Colonic mucosa (tissue), 4 donors: ENCODE measurements around the gene CHRNE. TPM values are rescaled to one million over a fixed set of nuclear protein-coding genes. Genes with fewer than 3 reads are reported as not detected.
A peak's percentile ranks its signal among the peaks of the same experiment; 100 is the strongest.

Source experiments
- DNase-seq: peaks from one replicate; pipeline ENCODE4 v3.0.0-alpha.2; 2020
- H3K27ac ChIP-seq: fragments of 200-600 bp; one replicate; pipeline ENCODE4 v1.8.0; 2021
- H3K27me3 ChIP-seq: fragments of 200-600 bp; one replicate; pipeline ENCODE4 v1.8.0; 2021
- H3K36me3 ChIP-seq: fragments of 200-600 bp; one replicate; pipeline ENCODE4 v1.8.0; 2021
- H3K4me1 ChIP-seq: fragments of 200-600 bp; one replicate; pipeline ENCODE4 v1.8.0; 2021; ENCODE audit warnings: mild to moderate bottlenecking
- H3K4me3 ChIP-seq: fragments of 200-600 bp; one replicate; pipeline ENCODE4 v1.8.0; 2021
- H3K9ac ChIP-seq, 2 donors: one replicate each; pipeline ENCODE4 v1.7.0; 2013; ENCODE audit warnings: control low read depth in 2 of 2, low read depth in 2 of 2, low read length in 2 of 2
- H3K9me3 ChIP-seq: fragments of 200-600 bp; one replicate; pipeline ENCODE4 v1.8.0; 2021
- intact Hi-C: fragments of 100-400 bp; cut with DNase I; formaldehyde crosslinking; loops from one replicate; pipeline ENCODE4 v1.14.1; 2022
- total RNA-seq, 2 donors: library from RNA; stranded (reverse); fragmentation: NEBNext Ultra II Directional in 1 of 2; extraction: Animal tissue kit (Norgen Biotek cat#: 25700) in 1 of 2; gene quantifications; one replicate each; pipeline ENCODE4 v1.2.1, GENCODE V29; 2021
- TF ChIP-seq, protein P1 (sequence below): fragments of 200-600 bp; IDR thresholded peaks from one replicate; pipeline ENCODE4 v1.8.0; 2022; ENCODE audit warnings: antibody characterized with exemption, mild to moderate bottlenecking
- donor health status: healthy.
- donor health status: DM: no; HTN: no; CAD: no.
- donor health status: DM: no; HTN: no; CAD: no.

Gene CHRNE
- total RNA-seq, 2 donors from 2014 or later, result 1.1 TPM; not detected in 1

DNA sequence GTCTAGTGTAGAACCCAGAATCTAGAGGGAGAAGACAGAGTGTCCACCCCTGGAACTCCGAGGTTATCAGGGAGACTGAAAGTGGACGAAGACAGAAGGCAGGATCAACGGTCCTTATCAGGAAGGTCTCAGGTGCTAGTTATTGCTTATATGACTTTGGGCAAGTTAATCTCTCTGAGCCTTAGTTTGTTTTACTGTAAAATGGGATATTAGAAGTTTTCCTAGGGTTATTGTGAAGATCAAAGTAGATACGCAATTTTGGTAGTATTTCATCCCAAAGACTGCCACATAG, 38.4 kb upstream of the CHRNE start:
- intact Hi-C loops, result no loop called here
- H3K27ac ChIP-seq, result peak overlapping the region; percentile 98

DNA sequence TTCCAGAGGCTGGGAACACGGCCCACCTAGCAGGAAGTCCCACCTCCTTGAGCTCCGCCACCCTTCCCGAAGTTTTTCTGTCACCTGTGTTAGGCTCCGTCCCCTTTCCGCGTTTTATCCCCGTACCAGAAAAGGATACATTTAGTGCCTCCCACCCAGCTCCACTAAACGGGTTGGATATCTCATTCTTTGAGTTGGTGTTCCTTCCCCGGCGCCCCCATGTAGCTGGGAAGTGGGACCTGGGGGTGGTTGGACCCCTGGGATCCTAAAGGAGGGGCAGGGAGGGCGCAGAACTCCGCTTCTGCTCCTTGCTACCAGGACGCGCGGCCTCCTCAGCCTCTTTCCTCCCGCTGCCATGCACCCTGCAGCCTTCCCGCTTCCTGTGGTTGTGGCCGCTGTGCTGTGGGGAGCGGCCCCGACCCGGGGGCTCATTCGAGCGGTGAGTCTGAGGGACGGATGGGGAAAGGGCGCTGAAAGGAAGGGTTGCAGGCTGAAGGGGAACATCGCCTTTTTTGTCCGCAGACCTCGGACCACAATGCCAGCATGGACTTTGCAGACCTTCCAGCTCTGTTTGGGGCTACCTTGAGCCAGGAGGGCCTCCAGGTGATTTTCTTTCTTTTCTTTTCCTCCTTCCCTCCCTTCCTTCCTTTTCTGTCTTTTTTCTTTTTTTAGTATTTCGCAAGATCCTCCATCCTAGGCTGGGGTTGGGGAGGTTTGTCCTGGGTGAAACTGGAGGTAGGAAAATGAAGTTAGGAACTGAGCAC, 37.8 kb upstream of the CHRNE start:
- Histone ChIP-seq H3K27ac (peak overlapping the region; percentile 98), H3K9me3 (no peaks in the 10 kb centered on the region), H3K4me3 (peak overlapping the region; percentile 70), H3K36me3 (peaks cover 17% of the 10 kb centered on the region), H3K4me1 (peaks cover 16% of the 10 kb centered on the region), H3K9ac (peak overlapping the region; percentile 96 to 99), H3K27me3 (no peaks in the 10 kb centered on the region)
- intact Hi-C loops, result no loop called here
- DNase-seq, result peak; percentile 42
- TF ChIP-seq, protein P1, sequence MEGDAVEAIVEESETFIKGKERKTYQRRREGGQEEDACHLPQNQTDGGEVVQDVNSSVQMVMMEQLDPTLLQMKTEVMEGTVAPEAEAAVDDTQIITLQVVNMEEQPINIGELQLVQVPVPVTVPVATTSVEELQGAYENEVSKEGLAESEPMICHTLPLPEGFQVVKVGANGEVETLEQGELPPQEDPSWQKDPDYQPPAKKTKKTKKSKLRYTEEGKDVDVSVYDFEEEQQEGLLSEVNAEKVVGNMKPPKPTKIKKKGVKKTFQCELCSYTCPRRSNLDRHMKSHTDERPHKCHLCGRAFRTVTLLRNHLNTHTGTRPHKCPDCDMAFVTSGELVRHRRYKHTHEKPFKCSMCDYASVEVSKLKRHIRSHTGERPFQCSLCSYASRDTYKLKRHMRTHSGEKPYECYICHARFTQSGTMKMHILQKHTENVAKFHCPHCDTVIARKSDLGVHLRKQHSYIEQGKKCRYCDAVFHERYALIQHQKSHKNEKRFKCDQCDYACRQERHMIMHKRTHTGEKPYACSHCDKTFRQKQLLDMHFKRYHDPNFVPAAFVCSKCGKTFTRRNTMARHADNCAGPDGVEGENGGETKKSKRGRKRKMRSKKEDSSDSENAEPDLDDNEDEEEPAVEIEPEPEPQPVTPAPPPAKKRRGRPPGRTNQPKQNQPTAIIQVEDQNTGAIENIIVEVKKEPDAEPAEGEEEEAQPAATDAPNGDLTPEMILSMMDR, result no peak

More for the DNA sequence above, 38.4 kb upstream of the CHRNE start:
- TF ChIP-seq, protein P1, result no peak
- Histone ChIP-seq H3K36me3 (peaks cover 19% of the 10 kb centered on the region), H3K4me1 (peaks cover 21% of the 10 kb centered on the region), H3K27me3 (no peaks in the 10 kb centered on the region), H3K9me3 (no peaks in the 10 kb centered on the region), H3K4me3 (peak overlapping the region; percentile 70), H3K9ac (peak overlapping the region; percentile 96 to 99)
- no peak for DNase-seq

DNA sequence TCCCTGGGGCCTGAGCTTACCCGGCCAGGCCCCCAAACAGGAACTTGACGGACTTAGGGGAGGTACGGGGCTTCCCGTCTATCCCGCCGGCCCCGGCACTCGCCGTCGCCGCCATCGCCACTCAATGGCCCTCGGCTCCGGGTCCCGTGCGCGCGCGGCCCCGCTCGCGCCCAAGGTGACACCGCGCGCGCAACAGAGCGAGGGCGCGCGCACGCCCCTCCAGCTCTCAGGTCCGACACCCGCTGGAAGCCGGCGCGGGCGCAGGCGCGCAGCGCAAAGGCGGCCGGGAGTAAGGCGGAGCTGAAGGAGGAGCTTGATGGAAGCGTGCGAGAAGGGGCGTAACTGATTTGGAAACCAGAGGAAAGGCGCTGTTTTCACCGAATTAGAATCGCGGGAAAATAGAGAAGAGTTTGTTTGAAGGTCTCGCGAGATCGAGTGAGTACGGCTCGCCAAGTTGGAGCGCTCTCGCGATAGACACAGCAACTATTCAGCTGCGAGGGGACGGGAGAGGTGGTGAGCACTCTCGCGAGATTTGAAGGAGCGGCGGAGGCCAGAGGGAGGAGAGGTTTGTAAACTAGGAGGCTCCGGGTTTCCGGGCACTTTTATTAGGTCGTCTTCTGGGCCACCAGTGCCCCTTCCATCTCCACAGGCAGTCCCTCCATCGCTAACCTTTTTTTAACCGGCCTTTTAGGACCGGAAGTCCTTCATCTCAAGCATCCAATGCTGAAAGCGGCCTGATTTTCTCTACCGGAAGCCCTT, 37.1 kb upstream of the CHRNE start, which contains the start of the genes RNF167 and SLC25A11:
Gene RNF167 (plus strand): TSS at position 473 of the 759 bp plus-strand sequence. CDS start 642 bp downstream, outside the sequence.
Gene SLC25A11 (minus strand): TSS at position 251 of the 759 bp plus-strand sequence. CDS start 136 bp downstream, at position 115.
- peaks cover 11% of the 10 kb centered on the region for H3K4me1 ChIP-seq
- peak within 1 kb of the TSS; percentile 98 for H3K27ac ChIP-seq
- no peaks in the 10 kb centered on the region for H3K27me3 ChIP-seq
- intact Hi-C loops, result loop anchor here (5.0 kb wide), 1 partner anchor 57 kb away; the partner anchor contains the start of genes INCA1 and KIF1C
- peak within 1 kb of the TSS; percentile 70 for H3K4me3 ChIP-seq
- DNase-seq, result peak; percentile 96
- no peaks in the 10 kb centered on the region for H3K9me3 ChIP-seq
- TF ChIP-seq, protein P1, result no peak
- peaks cover 17% of the 10 kb centered on the region for H3K36me3 ChIP-seq
- H3K9ac ChIP-seq, result peak within 1 kb of the TSS; percentile 96 to 99

DNA sequence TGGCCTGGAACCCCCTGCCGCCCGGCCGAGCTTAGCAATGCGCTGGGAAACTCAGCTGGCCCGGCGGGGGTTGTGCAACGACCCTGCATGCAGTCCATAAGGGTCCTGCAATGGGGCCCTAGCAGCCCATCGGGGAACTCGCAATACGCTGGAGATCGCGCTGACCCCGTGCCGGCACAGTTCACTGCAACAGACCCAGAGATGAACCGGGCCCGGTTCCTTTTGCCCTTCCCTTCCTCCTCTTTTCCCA, 36.6 kb upstream of the CHRNE start:
- Histone ChIP-seq H3K27ac (peak overlapping the region; percentile 98), H3K9me3 (no peaks in the 10 kb centered on the region), H3K4me3 (peak overlapping the region; percentile 70), H3K27me3 (no peaks in the 10 kb centered on the region), H3K36me3 (peaks cover 17% of the 10 kb centered on the region), H3K9ac (peak overlapping the region; percentile 96 to 99), H3K4me1 (peaks cover 11% of the 10 kb centered on the region)
- DNase-seq, result no peak
- intact Hi-C loops, result loop anchor here (5.0 kb wide), 1 partner anchor 58 kb away; the partner anchor contains the start of genes INCA1 and KIF1C
- TF ChIP-seq, protein P1, result no peak

DNA sequence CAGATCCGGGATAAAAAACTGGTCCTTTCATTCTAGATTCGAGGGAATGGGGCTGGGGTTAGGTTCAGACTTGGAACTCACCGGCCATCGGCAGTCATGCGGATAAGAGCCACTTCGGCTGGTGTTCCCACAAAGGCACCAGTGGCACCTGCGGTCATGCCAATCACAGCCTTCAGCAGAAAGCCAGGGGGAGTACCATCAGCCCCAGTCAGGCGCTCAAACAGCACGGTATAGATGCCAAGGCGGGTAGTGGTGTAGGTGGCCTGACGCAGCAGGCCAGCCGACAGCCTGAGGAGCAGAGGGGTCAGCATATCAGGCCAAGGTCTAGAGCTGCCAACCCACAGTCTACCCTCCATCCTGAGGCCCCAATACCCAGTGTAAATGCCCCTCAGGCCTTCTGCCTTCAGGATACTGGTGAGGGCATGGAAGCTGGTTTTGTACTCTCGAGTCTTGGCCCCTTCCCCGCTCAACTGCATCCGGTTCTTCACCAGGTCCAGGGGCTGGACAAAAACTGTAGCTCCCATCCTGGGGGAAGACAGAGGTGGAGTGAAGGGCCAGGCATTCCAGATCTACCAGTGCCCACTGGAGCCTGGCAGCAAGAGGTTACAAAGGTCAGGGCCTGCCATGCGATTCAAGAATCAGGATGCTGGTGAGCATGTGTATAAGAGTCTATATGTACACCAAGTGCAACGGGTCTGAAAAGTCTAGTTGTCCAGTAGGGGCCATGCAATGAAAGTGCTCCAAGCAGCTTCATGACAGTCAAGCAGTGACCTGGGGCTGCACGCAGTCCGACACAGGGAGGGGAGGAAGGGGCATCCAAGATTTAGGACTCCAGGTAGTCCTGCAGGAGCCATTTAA, 36.0 kb upstream of the CHRNE start:
- Histone ChIP-seq H3K27me3 (no peaks in the 10 kb centered on the region), H3K27ac (peak overlapping the region; percentile 98), H3K36me3 (peaks cover 12% of the 10 kb centered on the region), H3K4me1 (peaks cover 11% of the 10 kb centered on the region), H3K9ac (peak overlapping the region; percentile 96 to 99), H3K4me3 (peak overlapping the region; percentile 70), H3K9me3 (no peaks in the 10 kb centered on the region)
- no peak for DNase-seq
- TF ChIP-seq, protein P1, result no peak
- intact Hi-C loops, result loop anchor here (5.0 kb wide), 1 partner anchor 58 kb away; the partner anchor contains the start of genes INCA1 and KIF1C
